Neural cell (in vitro differentiated cells): ENCODE measurements around the gene ENPP1.

ENCODE experiments used
- CTCF ChIP-seq: fragments of 450-650 bp; IDR thresholded peaks from 2 replicates; pipeline ENCODE4 v1.5.1; 2014; ENCODE audit warnings: antibody characterized with exemption, mild to moderate bottlenecking, moderate library complexity; ENCODE audit not compliant: poor library complexity, severe bottlenecking
- EZH2 ChIP-seq: fragments of 200-600, 300-800 bp; shearing (Covaris generic), sonication (generic); IDR thresholded peaks from 2 replicates; pipeline ENCODE4 v1.6.1; 2014; ENCODE audit warnings: antibody characterized with exemption, low read length, borderline replicate concordance, mild to moderate bottlenecking; ENCODE audit not compliant: insufficient read depth, poor library complexity, severe bottlenecking
- SMC3 ChIP-seq: fragments of 450-650 bp; conservative IDR thresholded peaks from 2 replicates; pipeline ENCODE4 v1.6.1; 2014; ENCODE audit warnings: antibody characterized with exemption, mild to moderate bottlenecking, moderate library complexity; ENCODE audit not compliant: poor library complexity

GRCh38 chr6:131910219-131910589 lies 102.4 kb downstream of the ENPP1 start:
- no peak for TF ChIP-seq CTCF
- TF ChIP-seq SMC3: no peak
- TF ChIP-seq EZH2: no peak
